HG03565 (cell line): ENCODE measurements around the gene VWF.
"Not testable (repeated sequence)": the region's sequence is repeated elsewhere in the genome, so short reads cannot be mapped to it uniquely, and the experiment has no call there.

ENCODE experiments used
- ATAC-seq: cut with Tn5 transposase; IDR thresholded peaks from one replicate; pipeline ENCODE4 v1.9.1; 2021; ENCODE audit warnings: mild to moderate bottlenecking, moderate library complexity; ENCODE audit not compliant: unreplicated experiment

Gene VWF

GRCh38 chr12:6146509-6146908 lies 22.0 kb upstream of the VWF start:
- ATAC-seq: no peak

- ATAC-seq: no peak
Observed at GRCh38 chr12:6145564-6145963, 21.1 kb upstream of the VWF start.

GRCh38 chr12:6143303-6143675 lies 18.8 kb upstream of the VWF start:
- ATAC-seq: no peak

- ATAC-seq: not testable (repeated sequence)
Observed at GRCh38 chr12:6142368-6143302, 18.2 kb upstream of the VWF start.

- not testable (repeated sequence) for ATAC-seq
Observed at GRCh38 chr12:6141731-6142367, 17.4 kb upstream of the VWF start.

- no peak for ATAC-seq
Observed at GRCh38 chr12:6140651-6141447, 16.4 kb upstream of the VWF start.

GRCh38 chr12:6135071-6135470 lies 10.6 kb upstream of the VWF start:
- no peak for ATAC-seq

- no peak for ATAC-seq
Observed at GRCh38 chr12:6133642-6134041, 9.2 kb upstream of the VWF start.

- no peak for ATAC-seq
Observed at GRCh38 chr12:6132496-6132895, 8.0 kb upstream of the VWF start.

GRCh38 chr12:6125310-6125608 lies 789 bp upstream of the VWF start:
- ATAC-seq: no peak

GRCh38 chr12:6123258-6123657 lies 1.2 kb downstream of the VWF start:
- no peak for ATAC-seq

- no peak for ATAC-seq
Observed at GRCh38 chr12:6122201-6122600, 2.3 kb downstream of the VWF start.

GRCh38 chr12:6120796-6121473 lies 3.5 kb downstream of the VWF start:
- ATAC-seq: no peak

GRCh38 chr12:6118891-6119568 lies 5.4 kb downstream of the VWF start:
- no peak for ATAC-seq

- no peak for ATAC-seq
Observed at GRCh38 chr12:6116471-6117021, 7.9 kb downstream of the VWF start.

- ATAC-seq: no peak
Observed at GRCh38 chr12:6115389-6115788, 9.1 kb downstream of the VWF start.

- no peak for ATAC-seq
Observed at GRCh38 chr12:6114476-6114870, 10.0 kb downstream of the VWF start.

- no peak for ATAC-seq
Observed at GRCh38 chr12:6113691-6114475, 10.6 kb downstream of the VWF start.

GRCh38 chr12:6112004-6112403 lies 12.5 kb downstream of the VWF start:
- ATAC-seq: no peak

- ATAC-seq: no peak
Observed at GRCh38 chr12:6110006-6110405, 14.5 kb downstream of the VWF start.
